Stimulated activated naive CD8-positive, alpha-beta T cell treated with anti-CD3 and anti-CD28 coated beads, Interleukin-15, amount 100 ng/mL, for 72 hours (primary cell): ENCODE results near the gene USP35.

ENCODE experiments used
- ATAC-seq: fragments of 150-1000 bp; cut with Tn5 transposase; 2 replicates; pipeline ENCODE4 v1.10.0; 2021; ENCODE audit warnings: mild to moderate bottlenecking, moderate library complexity
- DNase-seq, 2 donors: peaks; one replicate each; pipeline ENCODE4 v3.0.0; 2021 to 2022
- H3K27ac Mint-ChIP-seq, 2 donors: one replicate each; pipeline ENCODE4 v1.8.0; 2022; ENCODE audit warnings: mild to moderate bottlenecking in 2 of 2, mixed read lengths in 2 of 2, moderate library complexity in 2 of 2
- H3K27me3 Mint-ChIP-seq: one replicate; pipeline ENCODE4 v1.8.0; 2022; ENCODE audit warnings: mixed read lengths
- H3K4me1 Mint-ChIP-seq: one replicate; pipeline ENCODE4 v1.8.0; 2022; ENCODE audit warnings: mild to moderate bottlenecking, mixed read lengths
- H3K4me3 Mint-ChIP-seq, 2 donors: one replicate each; pipeline ENCODE4 v1.8.0; 2022; ENCODE audit warnings: mild to moderate bottlenecking in 2 of 2, mixed read lengths in 2 of 2, moderate library complexity in 1 of 2
- H3K9me3 Mint-ChIP-seq, 2 donors: one replicate each; pipeline ENCODE4 v1.8.0; 2022; ENCODE audit warnings: mixed read lengths in 2 of 2

The USP35 gene

GRCh38 chr11:78250099-78250498, 61.4 kb downstream of the USP35 start:
- H3K4me1 Mint-ChIP-seq, result no peaks in the 10 kb centered on the region
- no peaks in the 10 kb centered on the region for H3K9me3 Mint-ChIP-seq
- no peak for DNase-seq
- H3K27me3 Mint-ChIP-seq, result no peaks in the 10 kb centered on the region
- H3K27ac Mint-ChIP-seq, result no peak overlapping the region
- H3K4me3 Mint-ChIP-seq, result no peak overlapping the region
- no peak for ATAC-seq

- Mint-ChIP-seq H3K27me3 (no peaks in the 10 kb centered on the region), H3K9me3 (no peaks in the 10 kb centered on the region), H3K4me3 (no peak overlapping the region), H3K27ac (no peak overlapping the region), H3K4me1 (no peaks in the 10 kb centered on the region)
- ATAC-seq (no peak), DNase-seq (no peak)
Observed at GRCh38 chr11:78251083-78251775, 62.5 kb downstream of the USP35 start.

DNA sequence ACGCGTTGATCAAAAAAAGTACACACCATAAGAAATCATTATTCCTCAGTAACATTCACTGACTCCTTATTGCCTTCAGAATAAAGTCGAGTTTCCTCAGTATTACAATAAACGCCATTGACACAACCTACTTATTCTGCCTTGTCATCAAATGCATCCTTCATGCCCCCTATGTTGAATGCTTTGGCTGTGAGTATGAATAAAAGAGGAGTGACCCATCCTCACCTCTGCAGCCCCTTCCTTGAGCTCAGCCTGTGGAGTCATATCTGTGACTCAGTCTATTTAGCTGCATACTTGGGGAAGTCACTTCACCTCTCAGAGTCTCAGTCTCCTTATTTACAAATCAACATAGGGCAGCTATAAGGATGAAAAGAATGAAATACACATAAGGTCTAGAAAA, 65.1 kb downstream of the USP35 start:
- Mint-ChIP-seq H3K4me3 (no peak overlapping the region), H3K4me1 (no peaks in the 10 kb centered on the region), H3K27ac (peak overlapping the region in 1 of 2 donors; percentile 1), H3K9me3 (no peaks in the 10 kb centered on the region), H3K27me3 (no peaks in the 10 kb centered on the region)
- ATAC-seq (no peak), DNase-seq (no peak)

- DNase-seq, result no peak
- H3K9me3 Mint-ChIP-seq, result no peaks in the 10 kb centered on the region
- no peaks in the 10 kb centered on the region for H3K27me3 Mint-ChIP-seq
- no peaks in the 10 kb centered on the region for H3K4me1 Mint-ChIP-seq
- H3K27ac Mint-ChIP-seq, result no peak overlapping the region
- ATAC-seq, result no peak
- H3K4me3 Mint-ChIP-seq, result no peak overlapping the region
Observed at GRCh38 chr11:78254268-78254667, 65.5 kb downstream of the USP35 start.

- ATAC-seq, result no peak
- H3K9me3 Mint-ChIP-seq, result no peaks in the 10 kb centered on the region
- H3K4me3 Mint-ChIP-seq, result no peak overlapping the region
- no peaks in the 10 kb centered on the region for H3K27me3 Mint-ChIP-seq
- H3K4me1 Mint-ChIP-seq, result no peaks in the 10 kb centered on the region
- H3K27ac Mint-ChIP-seq, result no peak overlapping the region
- no peak for DNase-seq
Observed at GRCh38 chr11:78255919-78256318, 67.2 kb downstream of the USP35 start.

DNA sequence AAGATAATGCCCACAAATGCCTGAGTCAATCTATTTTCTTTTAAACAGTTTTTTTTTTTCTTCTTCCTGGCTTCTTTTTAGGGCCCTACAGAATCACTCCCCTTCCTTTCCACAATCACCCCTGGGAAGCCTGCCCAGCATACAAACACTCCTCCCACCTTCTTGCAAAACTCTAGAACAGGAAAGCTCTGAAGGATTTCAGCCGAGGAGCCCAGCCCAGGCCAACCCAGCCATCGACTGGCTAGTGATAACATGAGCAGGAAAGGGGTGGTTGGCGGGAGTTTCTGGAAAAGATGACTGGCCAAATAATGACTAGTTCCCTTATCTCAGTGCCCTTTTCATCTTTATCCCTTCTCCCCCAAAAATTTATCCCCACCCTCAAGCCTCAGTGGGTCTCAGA, 68.2 kb downstream of the USP35 start:
- no peak for DNase-seq
- no peaks in the 10 kb centered on the region for H3K27me3 Mint-ChIP-seq

DNA sequence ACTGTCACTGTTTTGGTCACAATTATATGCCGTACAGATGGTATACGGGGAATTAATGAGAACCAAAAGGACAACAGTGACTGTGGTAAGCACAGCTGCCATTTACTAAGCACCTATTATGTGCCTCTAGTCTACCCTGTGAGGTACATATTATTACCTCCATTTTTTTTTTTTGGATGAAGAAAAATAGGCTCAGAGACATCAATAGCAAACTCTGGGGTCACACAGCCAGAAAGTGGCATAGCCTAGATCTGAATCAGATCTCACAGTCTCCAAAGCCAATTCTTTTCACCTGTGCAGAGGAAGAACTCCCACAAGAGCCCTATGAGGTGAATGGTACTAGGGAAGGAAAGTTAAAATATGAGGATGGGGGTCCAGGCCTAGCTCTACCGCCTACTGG, 68.9 kb downstream of the USP35 start:
- ATAC-seq (no peak), DNase-seq (no peak)
- no peak overlapping the region for H3K27ac Mint-ChIP-seq
- H3K4me3 Mint-ChIP-seq, result no peak overlapping the region
- H3K4me1 Mint-ChIP-seq, result no peaks in the 10 kb centered on the region
- H3K27me3 Mint-ChIP-seq, result no peaks in the 10 kb centered on the region
- no peaks in the 10 kb centered on the region for H3K9me3 Mint-ChIP-seq

More for the DNA sequence above, 68.2 kb downstream of the USP35 start:
- Mint-ChIP-seq H3K4me3 (no peak overlapping the region), H3K27ac (no peak overlapping the region), H3K9me3 (no peaks in the 10 kb centered on the region), H3K4me1 (no peaks in the 10 kb centered on the region)
- no peak for ATAC-seq

DNA sequence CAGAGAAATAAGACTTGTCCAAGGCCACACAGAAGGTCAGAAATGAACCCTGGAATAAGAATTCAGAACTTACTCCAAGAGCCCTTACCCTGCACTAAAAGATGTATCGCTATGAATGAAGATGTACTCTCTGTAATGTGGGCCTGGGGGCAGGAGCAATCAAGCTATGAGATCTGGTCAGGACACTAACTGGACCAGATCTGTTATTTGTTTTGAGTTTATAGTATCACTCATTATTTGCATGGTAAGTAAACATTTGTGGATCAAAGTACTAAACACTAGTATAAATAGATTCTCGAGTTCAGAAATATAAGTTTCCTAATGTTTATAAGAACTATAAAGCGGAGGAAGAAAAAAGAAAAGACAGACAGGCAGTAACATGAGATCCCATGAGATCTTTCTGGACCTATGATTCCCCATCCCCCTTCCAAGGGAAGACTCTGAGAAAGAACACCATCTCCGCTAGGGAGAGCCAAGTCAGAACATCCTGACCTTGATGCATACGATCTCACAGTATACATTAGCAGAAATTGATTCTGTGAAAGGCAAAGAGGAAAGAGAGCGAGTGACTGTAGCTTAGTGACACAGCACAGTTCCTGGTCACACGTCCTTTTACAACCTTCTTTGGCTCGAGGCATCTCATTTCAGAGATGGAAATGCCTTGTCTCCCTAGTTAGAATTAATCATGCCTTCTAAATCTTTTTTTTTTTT, 71.2 kb downstream of the USP35 start:
- Mint-ChIP-seq H3K9me3 (no peaks in the 10 kb centered on the region), H3K27me3 (no peaks in the 10 kb centered on the region), H3K4me1 (no peaks in the 10 kb centered on the region), H3K27ac (peak overlapping the region in 1 of 2 donors; percentile 67), H3K4me3 (no peak overlapping the region)
- ATAC-seq, result no peak
- DNase-seq, result no peak

DNA sequence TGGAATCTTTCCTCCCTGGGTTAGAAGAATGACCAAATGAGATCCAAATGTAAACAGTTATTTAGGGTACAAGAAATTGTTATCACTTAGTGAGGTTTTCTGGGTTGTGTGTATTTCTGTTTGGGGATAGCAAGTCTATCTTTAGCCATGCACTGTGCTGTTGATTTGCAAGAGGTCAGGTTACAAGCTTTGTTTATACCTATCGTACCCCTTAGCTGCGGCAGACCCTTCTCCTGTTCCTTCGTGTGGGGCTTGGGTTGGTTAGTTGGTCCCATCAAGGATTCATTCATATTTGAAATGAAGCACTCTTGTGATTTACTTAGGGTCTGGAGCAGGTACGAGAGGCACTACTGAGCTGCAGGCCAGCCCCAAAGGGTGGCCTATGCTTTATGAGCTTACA, 72.6 kb downstream of the USP35 start:
- Mint-ChIP-seq H3K27me3 (no peaks in the 10 kb centered on the region), H3K4me3 (no peak overlapping the region), H3K4me1 (peaks cover 4% of the 10 kb centered on the region), H3K27ac (no peak overlapping the region), H3K9me3 (no peaks in the 10 kb centered on the region)
- DNase-seq, result no peak
- ATAC-seq, result no peak

GRCh38 chr11:78261828-78262227, 73.1 kb downstream of the USP35 start:
- no peak for DNase-seq
- Mint-ChIP-seq H3K4me3 (no peak overlapping the region), H3K27ac (no peak overlapping the region), H3K4me1 (peaks cover 6% of the 10 kb centered on the region), H3K9me3 (no peaks in the 10 kb centered on the region), H3K27me3 (no peaks in the 10 kb centered on the region)
- no peak for ATAC-seq

- H3K4me3 Mint-ChIP-seq, result no peak overlapping the region
Observed at GRCh38 chr11:78262238-78262637, 73.5 kb downstream of the USP35 start.

DNA sequence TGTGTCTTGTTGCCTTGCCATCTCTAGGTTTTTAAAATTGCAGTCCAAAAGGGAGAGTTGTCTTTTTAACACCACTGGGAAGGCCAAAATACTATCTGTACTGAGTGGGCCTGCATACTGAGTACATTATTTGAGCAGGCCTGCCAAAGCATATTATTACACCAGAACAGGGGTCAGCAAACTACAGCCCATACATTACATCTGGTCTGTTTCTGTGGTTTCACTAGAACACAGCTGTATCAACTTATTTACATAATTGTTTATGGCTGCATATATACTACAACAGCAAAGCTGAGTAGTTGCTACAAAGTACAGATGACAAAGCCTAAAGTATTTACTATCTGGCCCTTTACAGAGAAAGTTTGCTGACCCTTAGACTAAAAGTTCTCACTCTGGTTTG, 74.0 kb downstream of the USP35 start:
- Mint-ChIP-seq H3K9me3 (no peaks in the 10 kb centered on the region), H3K4me1 (peaks cover 6% of the 10 kb centered on the region), H3K27ac (no peak overlapping the region), H3K4me3 (no peak overlapping the region), H3K27me3 (no peaks in the 10 kb centered on the region)
- DNase-seq, result no peak
- no peak for ATAC-seq

More at GRCh38 chr11:78262238-78262637, 73.5 kb downstream of the USP35 start:
- H3K9me3 Mint-ChIP-seq, result no peaks in the 10 kb centered on the region
- peaks cover 6% of the 10 kb centered on the region for H3K4me1 Mint-ChIP-seq
- no peak for ATAC-seq
- no peaks in the 10 kb centered on the region for H3K27me3 Mint-ChIP-seq
- DNase-seq, result no peak
- H3K27ac Mint-ChIP-seq, result no peak overlapping the region
